Measurements from ENCODE around the gene SPOCK1.
"Not testable (repeated sequence)": the region's sequence is repeated elsewhere in the genome, so short reads cannot be mapped to it uniquely, and the experiment has no call there.

Gene SPOCK1

GRCh38 chr5:137498736-137499505, at the start of gene SPOCK1:
TSS of gene SPOCK1 (minus strand) at chr5:137499326.
- DNase-seq: peak; percentile 59

- no peak for DNase-seq
Measured at GRCh38 chr5:137545956-137546355, 46.8 kb upstream of the SPOCK1 start.

- not testable (repeated sequence) for DNase-seq
Measured at GRCh38 chr5:137535449-137535848, 36.3 kb upstream of the SPOCK1 start.

DNA sequence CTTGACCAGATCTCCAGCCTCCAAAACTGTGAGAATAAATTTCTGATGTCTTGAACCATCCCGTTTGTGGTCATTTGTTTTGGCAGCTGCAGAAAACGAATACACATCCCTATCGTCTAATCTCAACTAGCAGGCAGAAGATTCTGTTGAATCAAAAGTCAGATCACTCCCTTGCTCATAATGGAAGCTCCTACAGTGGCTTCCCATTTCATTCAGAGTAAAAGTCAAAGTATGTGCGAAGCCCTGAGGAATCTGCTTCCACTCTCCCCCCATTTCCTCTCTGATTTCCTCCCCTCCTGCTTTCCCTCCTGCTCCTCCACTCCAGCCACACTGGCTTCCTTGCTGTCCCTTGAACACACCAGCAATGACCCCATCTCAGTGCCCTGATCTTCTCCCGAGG, 34.8 kb upstream of the SPOCK1 start:
- no peak for DNase-seq

GRCh38 chr5:137531266-137531665, 32.1 kb upstream of the SPOCK1 start:
- no peak for DNase-seq

DNA sequence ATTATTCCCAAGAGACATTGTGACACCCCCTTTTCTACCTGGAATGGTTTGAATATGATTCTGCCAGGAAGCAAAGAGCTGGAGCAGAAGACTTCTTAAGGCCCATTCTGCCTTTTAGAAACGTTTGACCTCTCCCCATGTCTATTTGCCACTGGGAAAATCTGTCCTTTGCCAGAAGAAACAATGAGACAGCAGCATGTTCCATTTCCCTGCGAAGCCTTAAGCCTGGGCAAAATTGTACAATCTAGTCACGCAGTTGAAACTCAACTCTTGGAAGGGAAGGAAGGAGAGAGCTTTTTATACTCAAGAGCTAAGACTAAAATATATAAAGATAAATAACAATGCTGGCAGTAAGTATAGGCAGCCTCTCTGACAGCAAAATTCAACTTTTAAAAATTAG, 22.1 kb upstream of the SPOCK1 start:
- no peak for DNase-seq

GRCh38 chr5:137516961-137517360, 17.8 kb upstream of the SPOCK1 start:
- DNase-seq: no peak

GRCh38 chr5:137516251-137516797, 17.2 kb upstream of the SPOCK1 start:
- no peak for DNase-seq

DNA sequence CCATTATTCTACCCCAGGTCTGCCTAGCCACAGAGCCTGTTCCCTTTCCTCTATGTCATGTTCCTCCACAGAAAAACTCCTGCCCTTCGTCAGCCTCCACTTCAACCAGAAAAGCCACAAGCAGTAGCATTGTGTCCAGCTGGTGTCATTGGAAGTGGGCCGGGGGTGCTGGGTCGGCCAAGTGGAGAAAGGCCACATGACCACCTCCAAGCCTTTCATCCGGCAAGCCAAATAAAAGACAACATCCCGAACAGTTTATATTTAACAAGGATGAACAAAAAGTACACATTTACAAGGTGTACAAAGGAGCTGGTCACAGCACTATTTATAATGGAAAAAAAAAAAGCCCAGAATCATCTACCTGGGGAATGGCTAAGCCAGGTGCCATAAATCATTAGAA, 16.1 kb upstream of the SPOCK1 start:
- no peak for DNase-seq

DNA sequence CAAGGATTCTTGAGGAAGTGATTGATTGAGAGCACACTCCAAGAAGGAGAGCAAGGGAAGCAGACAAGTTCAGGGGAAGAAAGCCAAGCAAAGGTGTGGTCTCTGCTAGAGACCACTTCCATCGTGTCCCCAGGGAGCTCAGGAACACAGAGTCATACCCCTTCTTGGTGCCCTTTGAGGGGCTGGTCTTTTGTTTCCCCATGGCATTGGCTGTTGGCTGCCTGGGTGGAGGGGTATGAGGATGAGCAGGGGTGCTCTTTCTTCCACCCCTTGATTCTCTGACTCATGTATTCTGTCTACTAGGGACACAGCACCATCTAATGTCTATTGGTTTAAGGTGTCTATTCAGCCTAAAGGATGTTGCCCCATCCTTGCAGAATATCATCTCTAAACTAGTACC, 11.5 kb upstream of the SPOCK1 start:
- DNase-seq: no peak

DNA sequence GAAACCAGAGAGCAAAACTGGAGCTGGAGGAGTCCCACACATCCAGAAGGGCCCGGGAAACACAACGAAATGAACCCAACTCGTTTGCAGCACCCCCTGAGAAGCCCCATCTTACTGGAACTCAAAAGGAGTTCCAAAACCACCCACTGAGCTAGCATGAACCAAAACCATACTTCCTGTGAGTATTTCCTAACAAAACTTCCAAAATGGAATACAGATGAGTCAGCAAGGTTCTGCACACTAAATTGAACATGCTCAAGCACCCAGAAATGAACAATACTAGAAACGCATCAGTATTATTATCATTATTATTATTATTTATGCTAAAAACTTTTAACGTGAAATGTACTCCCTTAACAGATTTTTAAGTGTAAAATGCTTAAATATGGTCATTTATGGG, 8.0 kb upstream of the SPOCK1 start:
- no peak for DNase-seq

DNA sequence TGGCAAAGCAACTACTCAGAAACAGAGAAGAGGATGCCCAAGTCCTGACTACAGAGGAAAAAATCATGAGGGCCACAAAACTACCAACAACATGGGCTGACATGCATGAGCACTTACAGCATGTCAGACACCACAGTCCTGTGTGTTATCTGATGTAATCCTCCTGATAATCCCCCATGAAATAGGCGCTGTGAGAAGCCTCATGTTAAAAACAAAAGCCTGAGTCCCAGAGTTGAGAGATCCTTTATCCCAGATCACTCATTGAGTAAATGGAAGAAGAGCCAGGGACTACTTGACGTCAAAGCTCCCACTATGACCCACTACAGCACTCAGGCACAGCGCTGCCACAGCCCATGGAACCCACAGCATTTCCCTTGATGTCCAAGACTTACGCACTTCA, 7.2 kb upstream of the SPOCK1 start:
- DNase-seq: no peak

DNA sequence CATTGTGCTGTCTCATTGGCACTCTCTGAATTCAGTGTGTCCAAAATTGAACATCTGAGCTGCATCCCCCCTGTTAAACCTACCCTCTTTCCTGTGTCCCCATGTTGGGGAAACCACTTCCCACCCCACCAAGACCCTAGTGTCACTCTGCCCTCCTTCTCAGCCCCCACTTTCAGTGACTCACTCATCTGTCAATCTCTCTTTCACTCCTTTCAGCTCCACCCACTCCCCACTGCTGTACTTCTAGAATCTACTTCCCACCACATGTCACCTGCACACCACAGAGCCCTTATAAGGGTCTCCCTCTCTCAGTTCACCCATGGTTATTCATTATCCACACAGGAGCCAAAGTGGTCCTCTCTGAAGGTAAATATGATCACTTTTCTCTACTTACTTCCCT, 5.8 kb upstream of the SPOCK1 start:
- DNase-seq: no peak

DNA sequence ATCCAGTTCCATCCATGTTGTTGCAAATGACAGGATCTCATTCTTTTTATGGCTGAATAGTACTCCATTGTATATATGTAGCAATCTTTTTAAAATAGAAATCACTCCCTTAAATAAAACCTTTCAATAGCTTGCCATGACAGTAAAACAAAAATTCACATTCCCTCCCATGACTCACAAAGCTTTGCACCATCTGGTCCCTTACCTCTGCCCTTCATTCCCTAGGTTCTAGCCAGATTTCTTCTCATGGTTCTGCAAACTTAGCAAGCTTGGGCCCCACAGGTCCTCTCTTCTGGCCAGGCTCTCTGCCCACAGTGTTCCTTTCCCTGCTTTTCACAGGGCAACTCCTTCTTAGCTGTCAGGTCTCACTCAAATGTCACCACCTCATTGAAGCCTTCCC, 4.3 kb upstream of the SPOCK1 start:
- no peak for DNase-seq

GRCh38 chr5:137502632-137503031, 3.5 kb upstream of the SPOCK1 start:
- no peak for DNase-seq

DNA sequence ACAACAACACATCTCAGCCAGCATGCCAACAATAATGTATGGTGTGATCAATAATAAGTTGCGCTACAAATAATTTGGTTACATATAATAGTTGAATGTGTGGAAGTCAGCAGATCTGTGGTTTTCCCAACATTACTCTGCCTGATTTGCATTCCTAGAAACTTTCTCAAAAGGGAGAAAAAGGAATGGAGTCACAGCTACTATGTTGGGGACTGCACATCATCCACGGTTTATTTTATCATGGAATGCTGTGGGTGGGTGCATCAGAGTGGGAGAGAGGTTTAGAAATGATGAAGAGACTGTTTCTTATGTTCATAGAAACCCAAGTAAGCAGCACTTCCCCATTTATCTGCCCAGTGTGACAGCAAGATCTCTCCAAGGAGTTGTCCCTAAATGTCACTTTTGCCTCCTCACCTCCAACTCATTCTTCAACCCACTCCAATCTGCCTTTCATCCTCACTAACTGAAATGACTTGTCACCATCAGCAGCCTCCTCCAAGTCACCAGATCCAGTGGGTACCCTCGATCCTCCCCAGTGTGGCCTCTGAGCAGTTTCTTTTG, 2.8 kb upstream of the SPOCK1 start:
- no peak for DNase-seq

GRCh38 chr5:137501226-137501625, 2.1 kb upstream of the SPOCK1 start:
- no peak for DNase-seq

DNA sequence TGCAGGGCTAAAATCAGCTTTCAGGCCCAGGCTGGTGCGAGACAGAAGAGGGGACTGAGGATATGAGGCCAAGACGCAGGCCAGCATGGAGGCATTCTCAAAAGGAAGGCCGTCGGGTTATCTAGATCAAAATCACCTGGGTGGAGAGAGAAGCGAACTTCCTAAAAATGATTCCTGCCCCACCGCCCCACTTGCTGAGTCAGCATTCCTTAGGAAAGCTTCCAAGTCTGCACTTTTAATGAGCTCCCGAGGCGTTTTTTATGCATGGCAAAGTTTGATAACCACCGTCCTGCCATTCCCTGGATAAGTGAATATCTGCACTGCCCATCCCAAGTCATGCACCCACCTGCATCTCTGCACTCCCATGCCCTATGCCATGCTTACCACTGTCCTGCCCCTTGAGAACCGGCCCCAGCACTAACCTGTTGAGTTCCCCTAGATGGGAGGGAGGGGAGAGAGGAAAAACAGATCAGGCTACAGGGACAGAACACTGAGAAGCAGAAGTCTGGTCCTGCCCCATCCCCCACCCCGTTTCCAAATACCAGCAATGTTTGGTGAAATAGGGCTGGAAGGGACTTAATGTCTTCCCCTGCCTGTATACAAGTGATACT, 1.6 kb upstream of the SPOCK1 start:
- DNase-seq: no peak

DNA sequence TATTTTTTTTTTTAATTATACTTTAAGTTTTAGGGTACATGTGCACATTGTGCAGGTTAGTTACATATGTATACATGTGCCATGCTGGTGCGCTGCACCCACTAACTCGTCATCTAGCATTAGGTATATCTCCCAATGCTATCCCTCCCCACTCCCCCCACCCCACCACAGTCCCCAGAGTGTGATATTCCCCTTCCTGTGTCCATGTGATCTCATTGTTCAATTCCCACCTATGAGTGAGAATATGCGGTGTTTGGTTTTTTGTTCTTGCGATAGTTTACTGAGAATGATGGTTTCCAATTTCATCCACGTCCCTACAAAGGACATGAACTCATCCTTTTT, 351 bp upstream of the SPOCK1 start:
- not testable (repeated sequence) for DNase-seq

DNA sequence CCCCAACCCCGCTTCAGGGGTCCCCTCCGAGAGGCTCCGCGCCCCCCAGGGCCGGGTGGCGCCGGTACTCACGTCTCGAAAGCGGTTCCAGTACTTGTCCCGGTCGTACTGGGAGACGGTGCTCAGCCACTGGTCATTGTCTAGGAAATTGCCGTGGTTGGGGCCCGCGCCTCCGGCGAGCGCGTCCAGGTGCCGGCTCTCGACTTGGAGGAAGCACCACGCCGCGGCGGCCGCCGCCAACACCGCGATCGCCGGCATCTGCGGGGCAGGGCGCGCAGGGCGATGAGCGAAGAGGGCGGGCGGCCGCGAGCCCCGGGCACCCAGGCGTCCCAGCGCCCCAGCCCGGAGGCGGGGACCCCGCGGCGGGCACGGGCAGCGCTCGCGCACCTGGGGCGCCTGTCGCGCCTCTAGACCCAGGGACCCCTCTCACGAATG, 808 bp downstream of the SPOCK1 start:
- DNase-seq: no peak

DNA sequence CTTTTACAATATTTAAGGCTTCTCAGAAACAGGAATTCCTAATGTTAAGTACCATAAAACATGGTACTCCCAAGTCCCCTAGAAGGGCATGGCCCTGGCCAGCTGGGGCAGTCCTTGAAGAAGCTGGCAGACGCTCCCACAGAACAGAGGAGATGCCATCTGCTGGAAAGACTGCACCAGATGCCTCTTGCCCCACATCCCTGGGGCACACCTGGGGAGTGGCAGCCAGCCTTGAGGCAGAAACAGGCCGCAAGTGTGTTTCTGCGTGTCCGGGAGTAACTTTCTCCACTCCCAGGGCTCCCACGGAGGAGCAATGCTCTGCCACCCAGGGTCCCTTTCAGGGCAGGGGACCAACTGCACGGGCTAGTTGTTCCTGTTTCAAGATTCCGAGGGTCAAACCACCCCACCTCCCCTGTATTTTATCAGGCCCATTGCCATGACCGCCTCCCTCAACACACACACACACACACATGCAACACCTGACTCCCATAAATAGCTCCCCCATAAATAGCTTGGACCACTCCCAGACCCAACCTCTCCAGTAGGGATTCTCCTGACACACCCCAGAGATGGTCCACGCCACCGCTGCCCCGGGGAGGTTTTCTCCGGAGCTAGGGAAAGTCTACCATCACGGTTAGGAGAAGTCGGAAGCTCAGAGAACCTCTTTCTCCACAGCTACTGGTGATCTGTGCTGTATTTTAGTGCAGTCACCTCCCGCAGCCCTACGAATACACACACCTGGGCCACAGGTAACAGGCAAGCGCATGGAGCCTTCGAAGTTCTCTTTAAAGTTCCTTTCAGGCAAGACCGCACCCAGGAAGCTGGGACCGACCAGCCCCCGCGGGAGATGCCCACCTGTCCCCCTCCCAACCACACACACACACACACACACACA, 1.5 kb downstream of the SPOCK1 start:
- DNase-seq: no peak

DNA sequence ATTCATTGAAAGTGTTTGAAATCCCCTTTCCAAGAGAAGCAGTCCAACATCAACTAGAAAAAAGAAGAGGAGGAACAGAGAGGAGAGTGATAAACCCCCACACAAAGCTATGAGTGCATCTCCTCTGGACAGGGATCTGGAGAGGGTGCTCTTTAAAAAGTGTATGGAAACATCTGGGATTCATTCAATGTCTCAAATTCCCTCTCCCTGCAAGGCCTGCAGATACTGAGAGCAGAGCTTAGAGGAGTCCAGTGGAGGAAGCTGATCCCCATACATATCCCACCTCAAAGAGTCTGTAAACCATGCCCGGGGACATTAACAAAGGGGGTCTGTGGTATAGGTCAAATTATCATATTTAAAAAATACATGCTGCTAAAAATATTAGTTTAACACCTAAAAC, 2.2 kb downstream of the SPOCK1 start:
- no peak for DNase-seq

DNA sequence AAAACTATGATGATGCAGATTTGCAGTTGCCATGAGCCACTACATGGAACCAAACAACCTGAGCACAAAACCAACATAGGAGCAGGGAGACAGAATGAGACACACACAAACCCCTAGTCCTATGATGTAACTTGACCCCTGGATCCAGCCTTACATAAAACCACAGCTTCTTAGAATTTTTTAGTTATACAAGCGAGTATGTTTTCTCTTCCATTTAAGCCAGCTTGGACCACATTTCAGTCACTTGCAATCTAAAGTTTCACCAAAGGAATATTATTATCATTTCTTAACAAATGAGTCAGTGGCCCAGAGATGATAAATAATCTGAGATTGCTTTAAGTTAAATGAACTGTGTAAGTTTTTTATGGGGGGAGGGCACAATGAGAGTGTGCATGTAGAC, 6.8 kb downstream of the SPOCK1 start:
- DNase-seq: no peak
